ENCODE results near the gene GDI2.
"Not testable (repeated sequence)": the region's sequence is repeated elsewhere in the genome, so short reads cannot be mapped to it uniquely, and the experiment has no call there.

The GDI2 gene

DNA sequence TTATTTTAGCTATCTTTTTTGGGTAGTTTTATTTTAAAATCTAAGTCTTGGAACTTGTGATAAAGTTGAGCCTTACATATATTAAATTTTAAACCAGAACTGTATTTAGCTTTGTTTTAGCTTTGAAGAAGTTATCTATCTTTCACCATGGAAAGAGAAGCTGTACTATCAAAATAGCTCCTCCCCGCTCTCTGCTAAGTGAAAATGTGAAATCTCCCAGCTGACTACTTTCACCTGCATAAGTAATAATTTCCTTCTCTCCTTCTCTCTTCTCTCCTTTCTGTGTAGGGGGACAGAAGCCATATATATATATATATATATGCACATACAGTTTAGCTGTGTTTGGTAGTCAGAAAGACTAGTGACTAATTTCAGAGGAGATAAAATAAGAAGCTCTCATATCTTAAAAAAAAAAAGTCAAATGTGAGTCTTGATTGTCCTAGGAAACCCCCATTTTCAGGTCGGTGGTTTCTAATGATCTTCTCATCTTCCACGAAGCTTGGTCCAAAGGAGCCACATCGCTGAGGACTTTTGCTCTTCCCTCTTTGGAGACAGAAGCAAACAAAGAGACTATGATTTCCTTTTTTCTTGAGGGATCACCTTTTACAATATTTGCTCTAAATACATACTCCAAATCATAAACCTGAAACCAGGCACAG lies 30.6 kb upstream of the GDI2 start:
- Histone ChIP-seq H3K4me1 (ENCODE audit: control insufficient read depth in 1 of 2, insufficient read depth in 2 of 2, low read length in 2 of 2) (peaks cover 0 to 7% of the 10 kb centered on the region in 2 donors), H3K36me3 (ENCODE audit: control insufficient read depth in 1 of 2, insufficient read depth in 2 of 2, low read length in 2 of 2) (no peaks in the 10 kb centered on the region), H3K27me3 (ENCODE audit: control insufficient read depth in 1 of 2, insufficient read depth in 2 of 2, low read length in 2 of 2) (no peaks in the 10 kb centered on the region), H3K4me3 (ENCODE audit: low read depth in 1 of 2, low read length in 2 of 2) (no peak overlapping the region), H3K9me3 (ENCODE audit: control insufficient read depth in 1 of 2, low read length in 2 of 2) (no peaks in the 10 kb centered on the region), H3K9ac (ENCODE audit: low read depth in 1 of 2, low read length in 2 of 2) (no peak overlapping the region), H3K27ac (ENCODE audit: low read depth, low read length) (no peak overlapping the region)

GRCh38 chr10:5841965-5842364 lies 28.7 kb upstream of the GDI2 start:
- Histone ChIP-seq H3K27ac (ENCODE audit: low read depth, low read length) (no peak overlapping the region), H3K4me3 (ENCODE audit: low read depth in 1 of 2, low read length in 2 of 2) (no peak overlapping the region), H3K4me1 (ENCODE audit: control insufficient read depth in 1 of 2, insufficient read depth in 2 of 2, low read length in 2 of 2) (peaks cover 0 to 7% of the 10 kb centered on the region in 2 donors)

GRCh38 chr10:5840314-5841307 lies 27.4 kb upstream of the GDI2 start:
- Histone ChIP-seq H3K4me3 (ENCODE audit: low read depth in 1 of 2, low read length in 2 of 2) (peak overlapping the region in 1 of 2 donors; percentile 13), H3K9me3 (ENCODE audit: control insufficient read depth in 1 of 2, low read length in 2 of 2) (no peaks in the 10 kb centered on the region), H3K27ac (ENCODE audit: low read depth, low read length) (no peak overlapping the region), H3K27me3 (ENCODE audit: control insufficient read depth in 1 of 2, insufficient read depth in 2 of 2, low read length in 2 of 2) (no peaks in the 10 kb centered on the region), H3K9ac (ENCODE audit: low read depth in 1 of 2, low read length in 2 of 2) (no peak overlapping the region), H3K36me3 (ENCODE audit: control insufficient read depth in 1 of 2, insufficient read depth in 2 of 2, low read length in 2 of 2) (no peaks in the 10 kb centered on the region), H3K4me1 (ENCODE audit: control insufficient read depth in 1 of 2, insufficient read depth in 2 of 2, low read length in 2 of 2) (peaks cover 0 to 7% of the 10 kb centered on the region in 2 donors)

More at GRCh38 chr10:5841965-5842364, 28.7 kb upstream of the GDI2 start:
- H3K36me3 ChIP-seq (ENCODE audit: control insufficient read depth in 1 of 2, insufficient read depth in 2 of 2, low read length in 2 of 2) = no peaks in the 10 kb centered on the region
- no peaks in the 10 kb centered on the region for H3K9me3 ChIP-seq (ENCODE audit: control insufficient read depth in 1 of 2, low read length in 2 of 2)
- H3K9ac ChIP-seq (ENCODE audit: low read depth in 1 of 2, low read length in 2 of 2) = no peak overlapping the region
- no peaks in the 10 kb centered on the region for H3K27me3 ChIP-seq (ENCODE audit: control insufficient read depth in 1 of 2, insufficient read depth in 2 of 2, low read length in 2 of 2)

DNA sequence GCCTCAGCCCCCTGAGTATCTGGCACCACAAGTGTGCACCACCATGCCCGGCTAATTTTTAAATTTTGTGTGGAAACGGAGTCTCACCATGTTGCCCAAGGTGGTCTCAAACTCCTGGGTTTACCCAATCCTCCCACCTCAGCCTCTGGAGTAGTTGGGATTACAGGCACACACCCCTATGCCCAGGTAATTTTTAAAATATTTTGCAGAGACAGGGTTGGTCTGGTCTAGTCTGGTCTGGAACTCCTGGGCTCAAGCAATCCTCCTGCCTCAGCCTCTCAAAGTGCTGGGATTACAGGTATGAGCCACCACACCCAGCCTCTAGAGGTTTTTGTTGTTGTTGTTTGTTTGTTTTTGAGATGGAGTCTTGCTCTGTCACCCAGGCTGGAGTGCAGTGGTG lies 22.9 kb upstream of the GDI2 start:
- H3K4me1 ChIP-seq (ENCODE audit: control insufficient read depth in 1 of 2, insufficient read depth in 2 of 2, low read length in 2 of 2); H3K9ac ChIP-seq (ENCODE audit: low read depth in 1 of 2, low read length in 2 of 2); H3K4me3 ChIP-seq (ENCODE audit: low read depth in 1 of 2, low read length in 2 of 2); H3K36me3 ChIP-seq (ENCODE audit: control insufficient read depth in 1 of 2, insufficient read depth in 2 of 2, low read length in 2 of 2); H3K27me3 ChIP-seq (ENCODE audit: control insufficient read depth in 1 of 2, insufficient read depth in 2 of 2, low read length in 2 of 2); H3K27ac ChIP-seq (ENCODE audit: low read depth, low read length); H3K9me3 ChIP-seq (ENCODE audit: control insufficient read depth in 1 of 2, low read length in 2 of 2): not testable (repeated sequence)

DNA sequence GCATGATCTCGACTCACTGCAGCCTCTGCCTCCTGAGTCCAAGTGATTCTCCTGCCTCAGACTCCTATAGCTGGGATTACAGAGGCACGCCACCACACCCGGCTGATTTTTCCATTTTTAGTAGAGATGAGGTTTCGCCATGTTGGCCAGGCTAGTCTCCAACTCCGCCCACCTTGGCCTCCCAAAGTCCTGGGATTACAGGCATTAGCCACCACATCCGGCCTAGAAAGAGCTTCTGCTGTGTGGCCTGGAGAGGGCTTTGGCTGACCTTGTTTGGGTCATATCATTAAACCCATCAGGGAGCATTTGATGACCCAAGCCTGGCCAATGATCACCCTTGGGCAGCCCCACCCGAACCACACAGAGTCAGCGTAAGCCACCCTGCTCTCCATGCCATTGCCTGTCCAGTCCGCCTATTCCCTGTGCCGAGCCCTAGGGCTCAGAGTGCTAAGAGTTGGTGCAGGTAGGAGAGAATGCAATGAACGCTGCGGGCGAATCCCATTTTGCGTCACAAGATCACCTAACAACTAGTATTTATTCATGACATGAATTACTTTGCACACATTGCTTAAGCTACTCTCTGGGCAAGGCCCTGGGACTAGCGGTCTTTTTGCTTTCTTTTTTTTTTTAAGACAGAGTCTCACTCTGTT lies 22.3 kb upstream of the GDI2 start:
- Histone ChIP-seq H3K27ac (ENCODE audit: low read depth, low read length) (no peak overlapping the region), H3K9me3 (ENCODE audit: control insufficient read depth in 1 of 2, low read length in 2 of 2) (no peaks in the 10 kb centered on the region), H3K27me3 (ENCODE audit: control insufficient read depth in 1 of 2, insufficient read depth in 2 of 2, low read length in 2 of 2) (no peaks in the 10 kb centered on the region), H3K4me3 (ENCODE audit: low read depth in 1 of 2, low read length in 2 of 2) (no peak overlapping the region), H3K36me3 (ENCODE audit: control insufficient read depth in 1 of 2, insufficient read depth in 2 of 2, low read length in 2 of 2) (no peaks in the 10 kb centered on the region), H3K4me1 (ENCODE audit: control insufficient read depth in 1 of 2, insufficient read depth in 2 of 2, low read length in 2 of 2) (no peaks in the 10 kb centered on the region), H3K9ac (ENCODE audit: low read depth in 1 of 2, low read length in 2 of 2) (no peak overlapping the region)

DNA sequence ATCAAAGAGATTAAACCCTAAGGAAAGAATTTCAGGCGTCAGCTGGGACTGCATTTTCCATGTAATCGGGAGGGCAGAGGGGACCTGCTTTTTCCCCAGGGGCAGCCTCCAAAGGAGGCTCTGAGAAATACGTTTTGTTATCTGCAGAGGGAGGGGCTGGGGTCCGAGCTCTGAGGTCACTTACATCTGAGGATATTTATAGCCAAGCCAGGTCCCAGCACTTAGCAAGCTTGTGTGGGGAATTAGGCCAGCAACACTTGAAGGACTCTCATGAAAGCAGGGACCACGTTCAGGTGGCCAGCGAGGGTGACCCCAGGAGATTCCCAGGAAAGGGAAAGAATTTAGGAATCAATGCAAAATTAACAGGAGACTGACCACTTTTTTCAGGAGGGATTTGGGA lies 20.6 kb upstream of the GDI2 start:
- no peaks in the 10 kb centered on the region for H3K27me3 ChIP-seq (ENCODE audit: control insufficient read depth in 1 of 2, insufficient read depth in 2 of 2, low read length in 2 of 2)
- no peaks in the 10 kb centered on the region for H3K4me1 ChIP-seq (ENCODE audit: control insufficient read depth in 1 of 2, insufficient read depth in 2 of 2, low read length in 2 of 2)
- H3K4me3 ChIP-seq (ENCODE audit: low read depth in 1 of 2, low read length in 2 of 2) = no peak overlapping the region
- no peak overlapping the region for H3K27ac ChIP-seq (ENCODE audit: low read depth, low read length)
- H3K9me3 ChIP-seq (ENCODE audit: control insufficient read depth in 1 of 2, low read length in 2 of 2) = no peaks in the 10 kb centered on the region
- H3K9ac ChIP-seq (ENCODE audit: low read depth in 1 of 2, low read length in 2 of 2) = no peak overlapping the region
- H3K36me3 ChIP-seq (ENCODE audit: control insufficient read depth in 1 of 2, insufficient read depth in 2 of 2, low read length in 2 of 2) = no peaks in the 10 kb centered on the region

GRCh38 chr10:5832946-5833345 lies 19.7 kb upstream of the GDI2 start:
- Histone ChIP-seq H3K9me3 (ENCODE audit: control insufficient read depth in 1 of 2, low read length in 2 of 2) (no peaks in the 10 kb centered on the region), H3K4me3 (ENCODE audit: low read depth in 1 of 2, low read length in 2 of 2) (peak overlapping the region in 1 of 2 donors; percentile 58), H3K27me3 (ENCODE audit: control insufficient read depth in 1 of 2, insufficient read depth in 2 of 2, low read length in 2 of 2) (no peaks in the 10 kb centered on the region), H3K9ac (ENCODE audit: low read depth in 1 of 2, low read length in 2 of 2) (no peak overlapping the region), H3K4me1 (ENCODE audit: control insufficient read depth in 1 of 2, insufficient read depth in 2 of 2, low read length in 2 of 2) (no peaks in the 10 kb centered on the region), H3K27ac (ENCODE audit: low read depth, low read length) (no peak overlapping the region), H3K36me3 (ENCODE audit: control insufficient read depth in 1 of 2, insufficient read depth in 2 of 2, low read length in 2 of 2) (no peaks in the 10 kb centered on the region)

GRCh38 chr10:5831446-5831782 lies 18.2 kb upstream of the GDI2 start:
- Histone ChIP-seq H3K36me3 (ENCODE audit: control insufficient read depth in 1 of 2, insufficient read depth in 2 of 2, low read length in 2 of 2) (no peaks in the 10 kb centered on the region), H3K9ac (ENCODE audit: low read depth in 1 of 2, low read length in 2 of 2) (no peak overlapping the region), H3K4me1 (ENCODE audit: control insufficient read depth in 1 of 2, insufficient read depth in 2 of 2, low read length in 2 of 2) (no peaks in the 10 kb centered on the region), H3K4me3 (ENCODE audit: low read depth in 1 of 2, low read length in 2 of 2) (no peak overlapping the region), H3K27ac (ENCODE audit: low read depth, low read length) (no peak overlapping the region), H3K9me3 (ENCODE audit: control insufficient read depth in 1 of 2, low read length in 2 of 2) (no peaks in the 10 kb centered on the region), H3K27me3 (ENCODE audit: control insufficient read depth in 1 of 2, insufficient read depth in 2 of 2, low read length in 2 of 2) (no peaks in the 10 kb centered on the region)

DNA sequence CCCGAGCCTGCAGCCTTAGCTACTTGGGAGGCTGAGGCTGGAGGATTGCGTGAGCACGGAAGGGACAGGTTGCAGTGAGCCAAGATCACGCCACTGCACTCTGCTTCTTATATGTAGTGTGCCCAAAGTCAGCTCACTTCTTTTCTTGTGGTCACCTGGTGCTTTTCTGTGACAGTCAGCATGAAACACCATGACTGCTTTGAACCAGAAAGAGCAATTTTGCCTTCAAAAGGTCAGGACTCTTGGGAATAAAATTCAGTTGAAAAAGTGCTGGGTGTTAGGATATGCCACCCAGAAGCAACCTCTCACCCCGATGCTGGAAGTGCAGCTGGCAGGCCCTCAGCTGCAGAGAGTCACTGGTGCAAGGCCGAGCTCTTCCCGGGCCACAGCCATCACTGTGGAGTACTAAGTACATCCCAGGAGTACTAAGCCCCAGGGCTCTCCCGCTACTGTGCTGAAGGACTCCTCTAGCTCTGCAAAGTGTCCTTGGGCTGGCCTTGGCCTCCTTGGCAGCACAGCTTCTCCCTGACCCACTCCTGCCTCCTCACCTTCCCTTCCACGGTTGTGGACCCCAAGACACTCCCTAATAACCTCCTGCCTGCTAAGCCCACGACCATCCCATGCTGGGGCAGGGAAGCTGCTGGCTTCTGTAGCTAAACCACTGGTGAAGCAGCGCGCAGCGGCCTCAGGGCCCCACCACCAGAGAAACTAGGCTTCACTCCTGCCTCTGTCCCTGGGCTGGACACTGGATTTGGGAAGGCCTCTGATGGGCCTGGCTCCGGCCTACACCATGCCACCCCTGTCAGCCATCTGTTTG lies 17.6 kb upstream of the GDI2 start:
- H3K27ac ChIP-seq (ENCODE audit: low read depth, low read length) = no peak overlapping the region

More for the DNA sequence above, 17.6 kb upstream of the GDI2 start:
- H3K4me1 ChIP-seq (ENCODE audit: control insufficient read depth in 1 of 2, insufficient read depth in 2 of 2, low read length in 2 of 2) = no peaks in the 10 kb centered on the region
- H3K36me3 ChIP-seq (ENCODE audit: control insufficient read depth in 1 of 2, insufficient read depth in 2 of 2, low read length in 2 of 2) = no peaks in the 10 kb centered on the region
- H3K27me3 ChIP-seq (ENCODE audit: control insufficient read depth in 1 of 2, insufficient read depth in 2 of 2, low read length in 2 of 2) = no peaks in the 10 kb centered on the region
- no peak overlapping the region for H3K9ac ChIP-seq (ENCODE audit: low read depth in 1 of 2, low read length in 2 of 2)
- no peak overlapping the region for H3K4me3 ChIP-seq (ENCODE audit: low read depth in 1 of 2, low read length in 2 of 2)
- no peaks in the 10 kb centered on the region for H3K9me3 ChIP-seq (ENCODE audit: control insufficient read depth in 1 of 2, low read length in 2 of 2)

Measured in duodenal mucosa (tissue), 2 donors.